Glomerular visceral epithelial cell (primary cell): ENCODE data around the gene ARHGEF28.

ENCODE experiments used
- DNase-seq: peaks from one replicate; pipeline ENCODE4 v3.0.0-alpha.2; 2016; ENCODE audit errors: extremely low spot score

Gene ARHGEF28

GRCh38 chr5:73654171-73654811, 28.3 kb downstream of the ARHGEF28 start:
- DNase-seq, result peak; percentile 49

- DNase-seq, result no peak
These were observed 28.9 kb downstream of the ARHGEF28 start for GRCh38 chr5:73654819-73655318.

- DNase-seq, result no peak
These were observed 29.6 kb downstream of the ARHGEF28 start for GRCh38 chr5:73655521-73656160.

- DNase-seq, result no peak
These were observed 35.8 kb downstream of the ARHGEF28 start for GRCh38 chr5:73661753-73662152.

GRCh38 chr5:73663161-73663859, 37.3 kb downstream of the ARHGEF28 start:
- no peak for DNase-seq

- peak; percentile 54 for DNase-seq
These were observed 37.9 kb downstream of the ARHGEF28 start for GRCh38 chr5:73663860-73664240.

GRCh38 chr5:73664796-73665195, 38.8 kb downstream of the ARHGEF28 start:
- DNase-seq, result no peak

- DNase-seq, result no peak
These were observed 40.9 kb downstream of the ARHGEF28 start for GRCh38 chr5:73666891-73667290.

- no peak for DNase-seq
These were observed 42.0 kb downstream of the ARHGEF28 start for GRCh38 chr5:73668017-73668416.

GRCh38 chr5:73668486-73669111, 42.6 kb downstream of the ARHGEF28 start:
- no peak for DNase-seq

GRCh38 chr5:73670731-73671130, 44.7 kb downstream of the ARHGEF28 start:
- no peak for DNase-seq

GRCh38 chr5:73672132-73672531, 46.1 kb downstream of the ARHGEF28 start:
- no peak for DNase-seq

- DNase-seq, result peak; percentile 54
These were observed 47.2 kb downstream of the ARHGEF28 start for GRCh38 chr5:73673161-73673591.

- no peak for DNase-seq
These were observed 48.6 kb downstream of the ARHGEF28 start for GRCh38 chr5:73674669-73675004.

- peak; percentile 50 for DNase-seq
These were observed 52.3 kb downstream of the ARHGEF28 start for GRCh38 chr5:73678322-73678740.

- no peak for DNase-seq
These were observed 52.8 kb downstream of the ARHGEF28 start for GRCh38 chr5:73678807-73679206.

- no peak for DNase-seq
These were observed 56.2 kb downstream of the ARHGEF28 start for GRCh38 chr5:73682176-73682575.

- DNase-seq, result no peak
These were observed 58.7 kb downstream of the ARHGEF28 start for GRCh38 chr5:73684691-73685090.

- DNase-seq, result no peak
These were observed 60.9 kb downstream of the ARHGEF28 start for GRCh38 chr5:73686912-73687311.

GRCh38 chr5:73687357-73687756, 61.4 kb downstream of the ARHGEF28 start:
- DNase-seq, result no peak

GRCh38 chr5:73690015-73690414, 64.0 kb downstream of the ARHGEF28 start:
- no peak for DNase-seq

GRCh38 chr5:73691302-73692080, 65.5 kb downstream of the ARHGEF28 start:
- DNase-seq, result no peak
